B cell (primary cell): ENCODE results near the gene CPA5.

Source experiments
- EZH2 ChIP-seq: IDR thresholded peaks from 2 replicates; pipeline ENCODE4 v1.6.1; 2012; ENCODE audit warnings: borderline replicate concordance, low read depth, mild to moderate bottlenecking, moderate library complexity, low read length; ENCODE audit not compliant: insufficient read depth, poor library complexity, severe bottlenecking
- TF ChIP-seq, protein P1 (sequence below): fragments of 200-600 bp; IDR thresholded peaks from one replicate; pipeline ENCODE4 v1.8.0; 2022; ENCODE audit warnings: antibody characterized with exemption, mild to moderate bottlenecking

DNA sequence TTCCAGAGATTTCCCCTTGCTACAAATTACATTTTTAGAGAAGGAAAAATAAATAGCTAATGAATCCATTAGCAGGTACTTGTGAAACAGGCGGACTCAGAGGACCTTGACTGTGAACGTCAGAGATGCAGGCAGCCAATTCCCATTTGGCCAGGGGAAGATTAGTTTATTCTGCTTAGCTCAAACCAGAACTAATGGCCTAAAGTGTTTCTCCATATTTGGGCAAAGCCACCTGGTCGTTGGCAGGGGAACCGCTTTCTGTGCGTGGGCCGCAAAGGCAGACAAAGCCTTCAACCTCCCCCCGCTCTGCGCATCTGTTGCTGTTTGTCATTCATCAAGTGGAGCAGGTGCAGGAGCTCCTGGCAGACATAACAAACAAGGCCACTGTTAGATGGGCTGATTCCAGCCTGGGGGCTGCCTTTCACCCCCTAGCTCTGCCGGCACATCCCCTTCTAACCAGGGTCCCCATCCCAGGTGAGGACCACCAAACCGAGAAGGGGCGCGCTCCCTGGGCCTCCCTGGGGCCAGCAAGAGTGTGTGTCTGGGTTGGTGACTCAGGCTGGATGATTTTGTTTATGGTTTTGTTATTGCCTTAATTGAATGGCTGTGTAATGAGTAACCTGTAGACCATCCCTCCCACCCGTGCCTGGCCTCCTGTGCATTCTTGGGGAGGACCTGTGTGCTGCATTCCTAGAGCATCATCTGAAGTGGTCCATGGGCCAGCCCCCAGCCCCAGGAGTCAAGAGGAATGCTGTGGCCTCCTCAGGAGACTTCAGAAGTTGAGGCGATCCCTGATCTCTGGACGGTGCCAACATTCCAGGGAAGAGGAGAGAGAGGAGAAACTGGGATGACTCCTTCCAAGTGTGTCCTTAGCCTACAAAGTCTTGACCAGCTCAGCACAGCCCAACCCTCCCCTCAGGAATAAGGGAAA, 21.2 kb downstream of the CPA5 start:
- TF ChIP-seq, protein P1, sequence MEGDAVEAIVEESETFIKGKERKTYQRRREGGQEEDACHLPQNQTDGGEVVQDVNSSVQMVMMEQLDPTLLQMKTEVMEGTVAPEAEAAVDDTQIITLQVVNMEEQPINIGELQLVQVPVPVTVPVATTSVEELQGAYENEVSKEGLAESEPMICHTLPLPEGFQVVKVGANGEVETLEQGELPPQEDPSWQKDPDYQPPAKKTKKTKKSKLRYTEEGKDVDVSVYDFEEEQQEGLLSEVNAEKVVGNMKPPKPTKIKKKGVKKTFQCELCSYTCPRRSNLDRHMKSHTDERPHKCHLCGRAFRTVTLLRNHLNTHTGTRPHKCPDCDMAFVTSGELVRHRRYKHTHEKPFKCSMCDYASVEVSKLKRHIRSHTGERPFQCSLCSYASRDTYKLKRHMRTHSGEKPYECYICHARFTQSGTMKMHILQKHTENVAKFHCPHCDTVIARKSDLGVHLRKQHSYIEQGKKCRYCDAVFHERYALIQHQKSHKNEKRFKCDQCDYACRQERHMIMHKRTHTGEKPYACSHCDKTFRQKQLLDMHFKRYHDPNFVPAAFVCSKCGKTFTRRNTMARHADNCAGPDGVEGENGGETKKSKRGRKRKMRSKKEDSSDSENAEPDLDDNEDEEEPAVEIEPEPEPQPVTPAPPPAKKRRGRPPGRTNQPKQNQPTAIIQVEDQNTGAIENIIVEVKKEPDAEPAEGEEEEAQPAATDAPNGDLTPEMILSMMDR: no peak
- no peak for TF ChIP-seq EZH2
